ENCODE measurements around the gene MYH14. TPM values are rescaled to one million over a fixed set of nuclear protein-coding genes. Genes with fewer than 3 reads are reported as not detected.

MYH14 gene
- total and polyA plus RNA-seq, 9 of the 15 experiments (the other 6 are each of a cell fraction or from before 2014, with no cell fraction given), result 0.04 to 0.86 (median 0.19) TPM; not detected in 2

DNA sequence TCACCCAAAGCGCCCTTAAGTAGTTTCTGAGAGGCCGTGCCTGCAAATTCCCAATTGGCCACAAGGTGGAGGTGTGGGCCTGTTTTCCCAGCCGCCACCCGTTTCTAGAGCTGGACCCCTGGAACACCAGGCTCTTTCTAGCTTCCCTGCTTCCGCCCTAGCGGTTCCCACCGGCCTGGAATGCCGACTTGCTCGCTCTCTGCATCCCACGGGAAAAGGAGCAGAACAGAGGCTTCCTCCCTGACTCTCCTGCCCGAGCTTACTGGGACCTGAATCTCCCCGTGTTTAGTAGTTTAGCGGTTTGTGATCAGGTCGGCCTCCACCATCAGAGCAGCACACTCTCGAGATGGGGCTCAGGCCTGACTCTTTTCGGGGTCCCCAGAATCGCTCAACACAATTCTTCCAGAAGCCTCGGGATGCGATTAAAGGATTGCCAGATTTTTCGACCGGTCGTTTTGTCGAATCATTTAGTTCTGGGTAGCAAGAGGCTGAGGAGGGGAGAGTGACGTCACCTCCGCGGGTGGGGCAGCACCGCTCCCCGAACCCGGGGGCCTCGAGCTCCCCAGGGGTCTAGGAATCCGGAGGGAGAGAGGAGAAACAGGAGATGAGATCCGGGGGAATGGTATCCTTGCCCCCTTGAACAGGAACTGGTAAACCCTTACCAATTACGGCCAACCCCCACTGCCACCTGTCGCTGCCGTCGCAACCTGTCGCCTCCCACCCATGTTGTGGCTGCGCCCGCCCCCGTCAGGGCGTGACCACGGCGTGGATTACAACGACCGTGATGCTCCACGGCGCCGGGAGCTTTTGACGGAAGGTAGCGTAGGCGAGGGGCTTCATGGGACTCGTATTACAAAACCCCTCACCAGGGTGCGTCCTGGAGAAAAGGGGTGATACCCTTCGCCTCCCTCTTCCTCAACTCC, 154.0 kb downstream of the MYH14 start (continued):
- TF ChIP-seq POLR2B (IDR thresholded peaks at IDR 0.05; ENCODE audit: low read depth, partially characterized antibody) (peak; percentile 47), YY1 (IDR thresholded peaks at IDR 0.05; ENCODE audit: borderline replicate concordance in 1 of 3, control insufficient read depth in 1 of 3, extremely low read depth in 1 of 3, insufficient read depth in 3 of 3, insufficient read length in 1 of 3, insufficient replicate concordance in 2 of 3, low read depth in 1 of 3, low read length in 2 of 3) (peak in 1 of 3 experiments; percentile 21), BCLAF1 (IDR thresholded peaks at IDR 0.05; ENCODE audit: borderline replicate concordance in 1 of 2, control insufficient read depth in 1 of 2, low read depth in 2 of 2, low read length in 1 of 2) (no peak), CREB5 (CRISPR knock-in tag; IDR thresholded peaks at IDR 0.05) (no peak), PML (IDR thresholded peaks at IDR 0.05; ENCODE audit: low read length) (peak; percentile 41; the same call in 1 of the 2 replicates), ZNF785 (CRISPR knock-in tag; IDR thresholded peaks at IDR 0.05) (no peak), PURB (CRISPR knock-in tag; IDR thresholded peaks at IDR 0.05; ENCODE audit: low read depth) (no peak), ZNF239 (CRISPR knock-in tag; IDR thresholded peaks at IDR 0.05) (no peak)
- TF ChIP-seq, protein P1, sequence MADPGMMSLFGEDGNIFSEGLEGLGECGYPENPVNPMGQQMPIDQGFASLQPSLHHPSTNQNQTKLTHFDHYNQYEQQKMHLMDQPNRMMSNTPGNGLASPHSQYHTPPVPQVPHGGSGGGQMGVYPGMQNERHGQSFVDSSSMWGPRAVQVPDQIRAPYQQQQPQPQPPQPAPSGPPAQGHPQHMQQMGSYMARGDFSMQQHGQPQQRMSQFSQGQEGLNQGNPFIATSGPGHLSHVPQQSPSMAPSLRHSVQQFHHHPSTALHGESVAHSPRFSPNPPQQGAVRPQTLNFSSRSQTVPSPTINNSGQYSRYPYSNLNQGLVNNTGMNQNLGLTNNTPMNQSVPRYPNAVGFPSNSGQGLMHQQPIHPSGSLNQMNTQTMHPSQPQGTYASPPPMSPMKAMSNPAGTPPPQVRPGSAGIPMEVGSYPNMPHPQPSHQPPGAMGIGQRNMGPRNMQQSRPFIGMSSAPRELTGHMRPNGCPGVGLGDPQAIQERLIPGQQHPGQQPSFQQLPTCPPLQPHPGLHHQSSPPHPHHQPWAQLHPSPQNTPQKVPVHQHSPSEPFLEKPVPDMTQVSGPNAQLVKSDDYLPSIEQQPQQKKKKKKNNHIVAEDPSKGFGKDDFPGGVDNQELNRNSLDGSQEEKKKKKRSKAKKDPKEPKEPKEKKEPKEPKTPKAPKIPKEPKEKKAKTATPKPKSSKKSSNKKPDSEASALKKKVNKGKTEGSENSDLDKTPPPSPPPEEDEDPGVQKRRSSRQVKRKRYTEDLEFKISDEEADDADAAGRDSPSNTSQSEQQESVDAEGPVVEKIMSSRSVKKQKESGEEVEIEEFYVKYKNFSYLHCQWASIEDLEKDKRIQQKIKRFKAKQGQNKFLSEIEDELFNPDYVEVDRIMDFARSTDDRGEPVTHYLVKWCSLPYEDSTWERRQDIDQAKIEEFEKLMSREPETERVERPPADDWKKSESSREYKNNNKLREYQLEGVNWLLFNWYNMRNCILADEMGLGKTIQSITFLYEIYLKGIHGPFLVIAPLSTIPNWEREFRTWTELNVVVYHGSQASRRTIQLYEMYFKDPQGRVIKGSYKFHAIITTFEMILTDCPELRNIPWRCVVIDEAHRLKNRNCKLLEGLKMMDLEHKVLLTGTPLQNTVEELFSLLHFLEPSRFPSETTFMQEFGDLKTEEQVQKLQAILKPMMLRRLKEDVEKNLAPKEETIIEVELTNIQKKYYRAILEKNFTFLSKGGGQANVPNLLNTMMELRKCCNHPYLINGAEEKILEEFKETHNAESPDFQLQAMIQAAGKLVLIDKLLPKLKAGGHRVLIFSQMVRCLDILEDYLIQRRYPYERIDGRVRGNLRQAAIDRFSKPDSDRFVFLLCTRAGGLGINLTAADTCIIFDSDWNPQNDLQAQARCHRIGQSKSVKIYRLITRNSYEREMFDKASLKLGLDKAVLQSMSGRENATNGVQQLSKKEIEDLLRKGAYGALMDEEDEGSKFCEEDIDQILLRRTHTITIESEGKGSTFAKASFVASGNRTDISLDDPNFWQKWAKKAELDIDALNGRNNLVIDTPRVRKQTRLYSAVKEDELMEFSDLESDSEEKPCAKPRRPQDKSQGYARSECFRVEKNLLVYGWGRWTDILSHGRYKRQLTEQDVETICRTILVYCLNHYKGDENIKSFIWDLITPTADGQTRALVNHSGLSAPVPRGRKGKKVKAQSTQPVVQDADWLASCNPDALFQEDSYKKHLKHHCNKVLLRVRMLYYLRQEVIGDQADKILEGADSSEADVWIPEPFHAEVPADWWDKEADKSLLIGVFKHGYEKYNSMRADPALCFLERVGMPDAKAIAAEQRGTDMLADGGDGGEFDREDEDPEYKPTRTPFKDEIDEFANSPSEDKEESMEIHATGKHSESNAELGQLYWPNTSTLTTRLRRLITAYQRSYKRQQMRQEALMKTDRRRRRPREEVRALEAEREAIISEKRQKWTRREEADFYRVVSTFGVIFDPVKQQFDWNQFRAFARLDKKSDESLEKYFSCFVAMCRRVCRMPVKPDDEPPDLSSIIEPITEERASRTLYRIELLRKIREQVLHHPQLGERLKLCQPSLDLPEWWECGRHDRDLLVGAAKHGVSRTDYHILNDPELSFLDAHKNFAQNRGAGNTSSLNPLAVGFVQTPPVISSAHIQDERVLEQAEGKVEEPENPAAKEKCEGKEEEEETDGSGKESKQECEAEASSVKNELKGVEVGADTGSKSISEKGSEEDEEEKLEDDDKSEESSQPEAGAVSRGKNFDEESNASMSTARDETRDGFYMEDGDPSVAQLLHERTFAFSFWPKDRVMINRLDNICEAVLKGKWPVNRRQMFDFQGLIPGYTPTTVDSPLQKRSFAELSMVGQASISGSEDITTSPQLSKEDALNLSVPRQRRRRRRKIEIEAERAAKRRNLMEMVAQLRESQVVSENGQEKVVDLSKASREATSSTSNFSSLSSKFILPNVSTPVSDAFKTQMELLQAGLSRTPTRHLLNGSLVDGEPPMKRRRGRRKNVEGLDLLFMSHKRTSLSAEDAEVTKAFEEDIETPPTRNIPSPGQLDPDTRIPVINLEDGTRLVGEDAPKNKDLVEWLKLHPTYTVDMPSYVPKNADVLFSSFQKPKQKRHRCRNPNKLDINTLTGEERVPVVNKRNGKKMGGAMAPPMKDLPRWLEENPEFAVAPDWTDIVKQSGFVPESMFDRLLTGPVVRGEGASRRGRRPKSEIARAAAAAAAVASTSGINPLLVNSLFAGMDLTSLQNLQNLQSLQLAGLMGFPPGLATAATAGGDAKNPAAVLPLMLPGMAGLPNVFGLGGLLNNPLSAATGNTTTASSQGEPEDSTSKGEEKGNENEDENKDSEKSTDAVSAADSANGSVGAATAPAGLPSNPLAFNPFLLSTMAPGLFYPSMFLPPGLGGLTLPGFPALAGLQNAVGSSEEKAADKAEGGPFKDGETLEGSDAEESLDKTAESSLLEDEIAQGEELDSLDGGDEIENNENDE (IDR thresholded peaks at IDR 0.05; ENCODE audit: low read depth, low read length), result no peak

All from K562 (cell line).